Aorta (tissue), 5 donors: ENCODE measurements around the gene SLC16A6. TPM values are rescaled to one million over a fixed set of nuclear protein-coding genes. Genes with fewer than 3 reads are reported as not detected.
"Not testable (repeated sequence)": the region's sequence is repeated elsewhere in the genome, so short reads cannot be mapped to it uniquely, and the experiment has no call there.

ENCODE experiments used
- ATAC-seq: fragments of 200-7000 bp; cut with Tn5 transposase; one replicate; pipeline ENCODE4 v1.9.1; 2022; ENCODE audit warnings: moderate library complexity; ENCODE audit not compliant: low FRiP score
- DNase-seq, 2 donors: peaks; one replicate each; pipeline ENCODE4 v3.0.0-alpha.2; 2020
- H3K27ac ChIP-seq, 2 donors: one replicate each; pipeline ENCODE4 v1.5.1; 2013; ENCODE audit warnings: low read length in 2 of 2, mild to moderate bottlenecking in 2 of 2, moderate library complexity in 2 of 2, control low read depth in 1 of 2, inconsistent platforms in 1 of 2, low read depth in 1 of 2
- H3K27me3 ChIP-seq, 2 donors: one replicate each; pipeline ENCODE4 v1.6.1; 2013; ENCODE audit warnings: control low read depth in 1 of 2, low read length in 1 of 2, mild to moderate bottlenecking in 1 of 2, moderate library complexity in 1 of 2; ENCODE audit not compliant: insufficient read depth in 2 of 2, control insufficient read depth in 1 of 2
- H3K36me3 ChIP-seq, 2 donors: one replicate each; pipeline ENCODE4 v1.6.1; 2013; ENCODE audit warnings: control low read depth in 1 of 2, low read length in 1 of 2, mild to moderate bottlenecking in 1 of 2; ENCODE audit not compliant: insufficient read depth in 2 of 2, control insufficient read depth in 1 of 2
- H3K4me1 ChIP-seq, 2 donors: one replicate each; pipeline ENCODE4 v1.6.1; 2013; ENCODE audit warnings: low read length in 2 of 2, control low read depth in 1 of 2, mild to moderate bottlenecking in 1 of 2, moderate library complexity in 1 of 2; ENCODE audit not compliant: insufficient read depth in 2 of 2, control insufficient read depth in 1 of 2
- H3K4me3 ChIP-seq, 2 donors: one replicate each; pipeline ENCODE4 v1.5.1; 2013; ENCODE audit warnings: low read length in 2 of 2, control low read depth in 1 of 2, mild to moderate bottlenecking in 1 of 2
- H3K9me3 ChIP-seq: one replicate; pipeline ENCODE4 v1.6.1; 2013; ENCODE audit warnings: mild to moderate bottlenecking, low read length; ENCODE audit not compliant: control insufficient read depth
- WGBS, 2 donors: extraction: QIAGEN DNeasy Blood & Tissue Kit; methylation state at CpG; one replicate each; pipeline ENCODE4 v1.1.7; 2013; 5-methylcytosine and 5-hydroxymethylcytosine counted together
- intact Hi-C, 2 donors: fragments of 100-400 bp; cut with DNase I; formaldehyde crosslinking; loops; one replicate each; pipeline versions ENCODE4 v1.14.2 to v1.15.0; 2022
- long read RNA-seq, 2 donors: library from polyadenylated mRNA; unstranded; transcript quantifications; one replicate each; pipeline ENCODE4 v2.0.0, GENCODE V29; 2020 to 2021
- polyA plus RNA-seq, 2 donors: library from polyadenylated mRNA; stranded (reverse); fragments of 200-250 nt; gene quantifications; one replicate each; pipeline ENCODE4 v1.2.3, GENCODE V29; 2013
- total RNA-seq, 2 donors: library from RNA; stranded (reverse); fragmentation: NEBNext Ultra II Directional; extraction: Animal tissue kit (Norgen Biotek cat#: 25700); gene quantifications; one replicate each; pipeline ENCODE4 v1.2.1, GENCODE V29; 2021
- donor health status: healthy with polysubstance abuse.
- donor health status: Bipolar disorder and iron deficiency.
- donor health status: DM: no; HTN: no; CAD: no.
- donor health status: DM: no; HTN: no; CAD: no.
- donor health status: DM: yes; HTN: yes; CAD: no.

SLC16A6 gene
- total RNA-seq (1 to 10 TPM in 1 of 2 donors, under 1 TPM in 1; 0.51 to 5.4 TPM), polyA plus RNA-seq (under 1 TPM in 1 of 2 donors, not detected in 1; 0.38 TPM)
- long read RNA-seq, donor 1, partial matches to known transcripts, result 2 of 3 reads
- long read RNA-seq, donor 1, other reads (novel, unspliced or antisense), result 1 of 3 reads
- long read RNA-seq, donor 2, partial matches to known transcripts, result 0 of 2 reads
- long read RNA-seq, donor 2, other reads (novel, unspliced or antisense), result 2 of 2 reads

GRCh38 chr17:68290955-68291835, at the start of gene SLC16A6, which contains the start of gene ARSG:
Gene SLC16A6 (minus strand): TSS chr17:68291127. CDS start chr17:68278320, 12,807 bp downstream.
Gene ARSG (plus strand): TSS chr17:68291495. CDS start chr17:68307494, 15,999 bp downstream.
- Histone ChIP-seq H3K4me3 (peak within 1 kb of the TSS; percentile 48 to 58), H3K27ac (no peak within 1 kb of the TSS), H3K27me3 (no peaks in the 10 kb centered on the region), H3K36me3 (no peaks in the 10 kb centered on the region), H3K9me3 (no peaks in the 10 kb centered on the region), H3K4me1 (no peaks in the 10 kb centered on the region)
- WGBS, 2 donors, result 0 to 1% methylated on average over 60 to 96 of the region's 96 CpGs
- DNase-seq, result peak; percentile 80 to 86
- intact Hi-C loops, result no loop called here
- peak; percentile 65 for ATAC-seq

GRCh38 chr17:68334393-68334792, 43.5 kb upstream of the SLC16A6 start:
- no peak for DNase-seq
- Histone ChIP-seq H3K9me3 (peaks cover 3% of the 10 kb centered on the region), H3K4me3 (no peak overlapping the region), H3K36me3 (no peaks in the 10 kb centered on the region), H3K4me1 (no peaks in the 10 kb centered on the region), H3K27me3 (no peaks in the 10 kb centered on the region), H3K27ac (no peak overlapping the region)
- intact Hi-C loops, result no loop called here
- 92 to 93% methylated on average over 9 of the region's 9 CpGs for WGBS, 2 donors
- ATAC-seq, result no peak

GRCh38 chr17:68331932-68332331, 41.0 kb upstream of the SLC16A6 start:
- H3K27ac ChIP-seq, ATAC-seq, H3K4me3 ChIP-seq, H3K9me3 ChIP-seq, DNase-seq, H3K36me3 ChIP-seq, intact Hi-C loops, H3K27me3 ChIP-seq, H3K4me1 ChIP-seq: not testable (repeated sequence)
- 93 to 94% methylated on average over 12 of the region's 12 CpGs for WGBS, 2 donors

GRCh38 chr17:68329331-68329730, 38.4 kb upstream of the SLC16A6 start:
- H3K9me3 ChIP-seq, result peaks cover 3% of the 10 kb centered on the region
- H3K36me3 ChIP-seq, result no peaks in the 10 kb centered on the region
- H3K27me3 ChIP-seq, result no peaks in the 10 kb centered on the region
- no peaks in the 10 kb centered on the region for H3K4me1 ChIP-seq
- H3K27ac ChIP-seq, result no peak overlapping the region
- intact Hi-C loops, result no loop called here
- no peak for ATAC-seq
- 86 to 87% methylated on average over 7 of the region's 7 CpGs for WGBS, 2 donors
- H3K4me3 ChIP-seq, result no peak overlapping the region
- no peak for DNase-seq

- Histone ChIP-seq H3K4me3 (no peak overlapping the region), H3K4me1 (no peaks in the 10 kb centered on the region), H3K9me3 (peaks cover 3% of the 10 kb centered on the region), H3K27ac (no peak overlapping the region), H3K27me3 (no peaks in the 10 kb centered on the region), H3K36me3 (no peaks in the 10 kb centered on the region)
- no peak for ATAC-seq
- intact Hi-C loops, result no loop called here
- WGBS, 2 donors, result 56 to 63% methylated on average over 4 of the region's 4 CpGs
- DNase-seq, result no peak
Observed at GRCh38 chr17:68328676-68329075, 37.7 kb upstream of the SLC16A6 start.

GRCh38 chr17:68327823-68328557, 37.1 kb upstream of the SLC16A6 start:
- H3K4me1 ChIP-seq, result no peaks in the 10 kb centered on the region
- DNase-seq (no peak), ATAC-seq (no peak)
- no peaks in the 10 kb centered on the region for H3K36me3 ChIP-seq
- no peaks in the 10 kb centered on the region for H3K27me3 ChIP-seq
- H3K9me3 ChIP-seq, result peaks cover 3% of the 10 kb centered on the region
- H3K27ac ChIP-seq, result no peak overlapping the region
- 89% methylated on average over 8 of the region's 8 CpGs for WGBS, 2 donors
- intact Hi-C loops, result no loop called here
- H3K4me3 ChIP-seq, result no peak overlapping the region

GRCh38 chr17:68326681-68327080, 35.8 kb upstream of the SLC16A6 start:
- H3K27ac ChIP-seq, result no peak overlapping the region
- intact Hi-C loops, result no loop called here
- DNase-seq (no peak), ATAC-seq (no peak)
- 73 to 84% methylated on average over 5 of the region's 5 CpGs for WGBS, 2 donors
- no peaks in the 10 kb centered on the region for H3K36me3 ChIP-seq
- peaks cover 2% of the 10 kb centered on the region for H3K9me3 ChIP-seq
- H3K27me3 ChIP-seq, result no peaks in the 10 kb centered on the region
- no peak overlapping the region for H3K4me3 ChIP-seq
- no peaks in the 10 kb centered on the region for H3K4me1 ChIP-seq

GRCh38 chr17:68325961-68326360, 35.0 kb upstream of the SLC16A6 start:
- Histone ChIP-seq H3K36me3 (no peaks in the 10 kb centered on the region), H3K9me3 (no peaks in the 10 kb centered on the region), H3K4me1 (no peaks in the 10 kb centered on the region), H3K27ac (no peak overlapping the region), H3K27me3 (no peaks in the 10 kb centered on the region), H3K4me3 (no peak overlapping the region)
- intact Hi-C loops, result no loop called here
- WGBS, 2 donors, result 77 to 89% methylated on average over 5 of the region's 5 CpGs
- ATAC-seq (no peak), DNase-seq (no peak)
